NCI-H2029 treated with DMSO at 0.1 percent for 48 hours (cell line): Measurements from ENCODE around the gene DYRK1A.

Experiments
- DNase-seq: peaks from one replicate; lab custom pipeline; 2025; lab: John Stamatoyannopoulos, UW

Gene DYRK1A

DNA sequence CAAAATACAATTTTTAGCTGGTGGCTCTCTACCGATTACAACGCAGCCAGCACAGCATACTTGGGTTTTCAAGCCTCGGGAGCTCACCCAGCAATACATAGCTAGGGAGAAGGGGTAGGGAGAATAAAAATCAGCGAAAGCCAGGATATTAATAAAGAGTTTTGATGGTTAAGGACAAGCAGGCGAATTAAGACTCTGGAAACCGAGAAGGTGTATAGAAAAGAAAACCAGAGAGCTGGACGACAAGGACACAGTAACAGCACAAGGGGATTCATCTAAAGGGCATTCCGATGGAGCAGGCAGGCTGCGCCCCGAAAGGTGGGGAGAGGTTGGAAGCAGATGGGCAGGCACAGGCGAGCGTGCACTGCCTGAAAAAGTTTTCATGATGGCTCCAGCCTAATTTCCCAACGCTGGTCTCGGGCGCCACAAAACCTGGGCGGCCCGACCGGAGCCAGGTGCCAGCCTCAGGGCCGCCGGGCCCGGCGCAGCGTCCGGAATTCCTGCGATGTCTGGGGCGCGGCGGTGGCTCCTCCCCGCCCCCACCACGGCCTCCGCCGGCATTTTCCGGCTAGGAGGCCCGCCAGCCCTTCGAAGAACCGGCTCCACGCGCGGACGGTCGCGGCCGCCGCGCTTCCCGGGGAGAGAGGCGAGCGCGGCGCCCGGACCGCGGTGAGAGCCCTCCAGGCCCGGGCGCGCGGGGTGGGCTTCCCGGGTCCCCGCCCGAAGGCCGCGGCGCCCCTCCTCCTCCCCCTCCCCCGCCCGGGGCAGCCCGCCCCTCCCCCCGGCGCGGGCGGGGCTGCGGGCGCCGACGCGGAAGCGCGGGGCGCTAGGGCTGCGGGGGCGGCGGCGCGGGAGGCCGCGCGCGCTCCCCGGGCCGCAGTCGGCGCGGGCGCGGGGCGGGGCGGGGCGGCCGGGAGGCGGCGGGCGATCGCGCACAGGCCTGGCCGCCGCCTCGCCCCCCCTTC is 774 bp upstream of the DYRK1A start:
- no peak for DNase-seq

- no peak for DNase-seq
Observed at GRCh38 chr21:37367336-37367702, 746 bp downstream of the DYRK1A start.

DNA sequence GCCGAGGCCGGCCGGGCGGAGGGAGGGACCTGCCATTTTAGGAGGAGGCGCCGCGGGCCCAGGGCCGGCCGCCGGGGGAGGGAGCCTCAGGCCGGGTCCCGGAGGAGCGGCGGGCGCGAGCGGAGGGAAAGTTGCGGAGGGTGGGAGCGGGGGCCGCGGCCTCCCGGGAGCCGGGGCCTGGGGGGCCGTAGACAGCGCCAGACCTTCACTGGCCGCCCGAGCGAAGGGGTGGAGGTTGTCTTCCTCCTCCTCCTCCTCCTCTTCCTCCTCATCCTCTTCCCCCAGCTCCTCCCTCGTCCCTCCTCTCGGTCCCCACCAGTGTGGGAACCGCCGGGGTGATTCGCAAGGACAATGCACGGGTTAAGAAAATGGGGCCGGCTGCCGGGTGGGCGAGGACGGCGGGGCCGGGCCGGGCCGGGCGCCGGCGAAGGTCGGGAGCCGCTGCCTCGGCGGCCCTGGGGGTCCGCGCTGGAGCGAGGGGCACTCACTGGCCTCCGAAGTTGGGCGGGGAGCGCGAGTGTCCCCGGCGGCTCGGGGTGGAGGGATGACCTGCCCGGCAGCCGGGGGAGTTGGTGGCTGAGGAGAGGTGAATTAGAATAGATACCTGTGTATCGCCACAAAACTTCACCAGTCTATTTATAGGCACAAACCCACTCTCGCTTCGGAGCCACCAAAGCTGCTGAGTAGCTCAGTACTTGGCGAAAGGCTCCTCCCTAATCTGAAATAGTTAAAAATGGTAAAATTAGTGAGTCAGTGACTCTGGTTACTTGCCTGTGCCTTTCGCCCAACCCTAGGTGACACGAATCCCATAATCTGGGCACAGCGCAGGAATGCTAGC is 1.3 kb downstream of the DYRK1A start:
- DNase-seq = no peak

DNA sequence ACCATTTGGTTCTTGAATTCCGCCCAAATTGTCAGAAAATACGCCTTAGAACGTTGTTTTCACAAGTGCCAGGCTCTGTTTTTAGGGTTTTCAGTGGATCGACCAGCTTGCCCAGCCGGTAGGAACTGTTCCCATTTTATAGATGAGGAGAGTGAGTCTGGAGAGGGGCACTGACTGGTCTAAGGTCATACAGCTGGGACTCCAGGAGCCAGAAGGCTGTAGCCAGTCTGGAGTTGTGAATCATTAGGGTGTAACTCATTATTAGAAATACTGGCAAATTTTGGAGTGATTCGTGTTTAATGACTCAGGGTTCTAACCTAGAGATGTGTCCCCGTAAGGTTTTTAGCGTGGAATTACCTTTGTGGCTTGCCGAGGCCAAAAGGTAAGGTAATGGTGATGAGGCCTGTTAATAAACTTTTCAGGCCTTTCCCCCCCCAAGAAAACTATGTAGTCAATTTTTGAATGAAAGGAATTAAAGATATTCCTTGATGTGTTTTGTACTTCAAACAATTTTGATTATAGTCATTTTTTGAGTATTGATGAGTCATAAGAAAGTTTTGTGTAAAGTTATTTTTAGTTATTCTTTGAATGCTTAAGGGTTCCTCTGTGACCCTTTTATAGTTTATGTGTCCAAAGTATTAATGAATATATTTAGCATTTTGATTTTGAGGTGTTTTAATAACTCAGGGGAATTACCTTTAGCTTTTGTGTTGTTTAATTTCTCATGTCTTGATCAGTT is 2.1 kb downstream of the DYRK1A start:
- DNase-seq = no peak

GRCh38 chr21:37369307-37369854 is 2.8 kb downstream of the DYRK1A start:
- no peak for DNase-seq

DNA sequence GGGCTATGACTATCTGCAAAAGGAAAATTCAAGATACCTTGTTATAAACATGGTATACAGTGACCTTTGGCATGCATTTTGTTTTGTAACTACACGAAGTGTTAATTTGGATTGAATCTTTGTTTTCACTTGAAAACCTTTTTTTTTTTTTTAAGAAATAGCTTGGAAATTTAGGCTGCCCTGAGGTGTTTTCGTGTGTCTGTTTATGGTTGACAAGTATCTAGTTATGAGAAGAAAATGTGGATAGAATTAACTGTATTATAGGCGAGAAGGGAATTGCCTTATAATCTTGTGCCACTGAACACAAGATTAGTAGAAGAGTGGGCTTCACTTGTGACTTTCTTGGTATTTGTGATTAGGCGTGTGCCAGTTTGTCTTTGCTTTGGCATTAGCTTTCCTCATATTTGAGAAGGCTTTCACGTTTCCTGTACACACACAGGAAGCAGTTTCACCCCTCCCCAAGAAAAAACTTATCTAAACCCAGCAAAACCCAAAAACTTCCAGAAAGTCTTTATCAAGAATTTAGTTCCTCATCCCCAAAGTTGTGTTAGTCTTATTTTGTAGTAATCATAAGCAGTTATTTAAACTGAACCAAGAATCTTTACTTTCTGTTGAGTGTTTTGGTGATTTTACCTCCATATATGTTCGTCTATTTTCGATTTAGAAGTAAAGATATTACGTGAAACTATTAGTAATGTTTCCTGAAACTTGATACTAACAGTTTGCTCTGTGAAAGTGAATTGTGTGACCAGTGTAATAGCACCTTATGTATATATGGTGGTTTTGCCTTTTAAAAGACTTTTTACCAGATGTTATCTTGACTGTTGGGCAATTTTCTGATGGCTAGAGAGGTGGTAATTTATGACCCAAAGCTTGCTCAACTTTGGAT is 3.8 kb downstream of the DYRK1A start:
- DNase-seq = no peak

DNA sequence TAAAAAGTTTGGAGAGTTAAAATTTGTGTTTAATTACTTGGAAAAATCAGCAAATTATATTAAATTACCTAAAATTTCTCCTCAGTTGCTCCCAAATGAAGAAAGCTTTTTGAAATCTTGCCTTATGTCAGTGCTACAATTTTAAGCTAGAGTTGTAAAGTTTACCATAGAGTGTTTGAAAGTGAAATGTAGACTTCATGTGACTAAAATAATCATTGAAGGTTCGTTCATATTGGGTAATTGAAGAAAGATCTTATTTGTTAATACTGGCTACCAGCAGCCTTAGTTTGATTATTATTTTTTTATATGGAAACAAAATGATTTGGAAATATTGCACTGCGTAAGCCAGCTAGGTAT is 4.4 kb downstream of the DYRK1A start:
- no peak for DNase-seq

DNA sequence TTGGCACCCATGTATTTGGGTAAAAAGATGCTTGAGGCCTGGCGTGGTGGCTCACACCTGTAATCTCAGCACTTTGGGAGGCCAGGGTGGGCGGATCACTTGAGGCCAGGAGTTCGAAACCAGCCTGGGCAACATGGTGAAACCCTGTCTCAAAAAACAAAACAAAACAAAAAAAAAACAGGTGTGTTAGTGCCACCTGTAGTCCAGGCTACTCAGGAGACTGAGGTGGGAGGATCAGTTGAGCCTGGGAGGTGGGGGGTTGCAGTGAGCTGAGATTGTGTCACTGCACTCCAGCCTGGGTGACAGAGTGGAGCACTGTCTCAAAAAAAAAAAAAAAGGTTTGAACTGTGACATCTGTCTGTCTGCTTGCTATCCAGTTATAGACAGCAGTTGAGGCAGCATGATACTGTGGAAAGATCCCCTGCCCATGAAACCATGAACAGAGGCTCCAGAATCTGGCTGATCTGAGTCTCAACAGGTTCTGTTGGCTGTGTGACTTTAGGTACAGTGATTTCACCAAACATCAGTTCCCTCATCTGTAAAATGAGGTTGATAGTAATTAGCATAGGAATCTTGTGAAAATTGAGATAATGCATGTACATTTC is 5.7 kb downstream of the DYRK1A start:
- DNase-seq = no peak

DNA sequence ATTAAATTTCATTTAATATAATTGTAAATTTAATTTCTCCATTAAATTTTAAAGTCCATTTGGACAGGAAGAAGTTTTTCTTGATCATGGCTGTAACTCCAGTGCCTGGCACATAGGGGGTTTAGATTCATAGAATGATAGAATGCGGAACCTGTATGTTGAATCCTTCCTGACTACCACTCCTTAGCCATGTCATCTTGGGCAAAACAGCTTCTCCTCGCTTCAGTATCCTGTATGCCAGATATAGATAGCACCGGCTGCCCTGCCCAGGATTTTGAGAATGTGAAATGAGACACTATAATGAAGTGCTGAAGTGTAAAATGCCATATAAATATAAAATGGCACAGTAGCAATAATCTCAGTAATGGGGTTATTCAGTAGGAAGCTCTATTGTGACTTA is 6.4 kb downstream of the DYRK1A start:
- DNase-seq = no peak

DNA sequence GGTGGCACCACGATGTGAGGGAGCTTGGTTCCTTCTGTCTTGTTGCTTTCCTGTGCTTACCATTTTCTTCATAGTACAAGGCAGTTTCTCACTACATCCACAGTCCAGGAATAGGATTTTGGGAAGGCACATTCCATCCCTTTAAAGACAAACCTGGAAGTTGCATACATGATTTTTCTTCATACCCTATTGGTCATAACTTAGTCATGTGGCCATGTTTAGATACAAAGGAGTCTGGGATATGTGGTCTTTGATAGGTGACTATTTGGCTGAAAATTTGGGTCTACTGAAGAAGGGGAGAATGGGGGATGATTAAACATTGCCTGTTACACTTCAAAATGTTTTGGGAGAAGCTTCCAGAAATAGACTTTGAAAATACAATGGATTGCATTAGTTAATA is 7.0 kb downstream of the DYRK1A start:
- DNase-seq = no peak

DNA sequence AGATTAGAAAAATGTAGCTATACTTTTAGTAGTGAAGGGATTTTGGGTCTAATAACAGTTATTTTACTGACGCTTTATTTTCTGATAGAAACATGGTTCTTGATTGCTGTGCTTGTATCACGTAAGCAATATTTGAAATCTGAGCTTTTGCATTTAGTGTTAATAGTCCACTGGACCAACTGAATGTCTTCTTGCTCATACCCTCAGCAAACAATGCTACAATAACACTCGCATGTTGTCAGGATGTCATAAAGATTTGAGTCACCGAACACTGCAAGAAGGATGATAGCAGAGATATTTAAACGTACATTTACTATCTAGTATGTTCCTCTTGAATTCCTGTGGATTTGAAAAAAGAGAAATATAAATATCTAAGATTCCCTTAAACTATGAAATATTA is 7.5 kb downstream of the DYRK1A start:
- DNase-seq = no peak

GRCh38 chr21:37375866-37376574 is 9.4 kb downstream of the DYRK1A start:
- peak; percentile 84 for DNase-seq

DNA sequence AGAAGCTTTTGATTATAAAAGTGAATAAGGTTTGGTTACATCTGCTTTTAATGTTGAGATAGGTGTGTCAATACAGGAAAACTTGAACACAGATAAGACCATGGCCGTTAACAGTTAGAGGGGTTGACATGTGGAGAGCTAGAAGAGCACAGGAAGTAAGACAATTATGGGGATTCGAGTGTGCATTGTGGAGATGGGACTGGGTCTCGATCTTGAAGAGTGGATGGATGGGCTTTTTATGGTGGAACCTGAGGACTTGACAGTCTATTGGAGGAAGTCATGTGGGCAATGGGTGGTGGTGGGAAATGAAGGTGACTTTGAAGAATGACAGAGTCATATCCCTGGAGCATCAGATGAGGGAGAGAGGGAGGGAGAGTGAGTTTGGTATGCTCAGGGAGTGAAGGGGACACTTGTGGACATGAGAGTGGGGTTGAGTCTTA is 12.1 kb downstream of the DYRK1A start:
- DNase-seq = no peak

DNA sequence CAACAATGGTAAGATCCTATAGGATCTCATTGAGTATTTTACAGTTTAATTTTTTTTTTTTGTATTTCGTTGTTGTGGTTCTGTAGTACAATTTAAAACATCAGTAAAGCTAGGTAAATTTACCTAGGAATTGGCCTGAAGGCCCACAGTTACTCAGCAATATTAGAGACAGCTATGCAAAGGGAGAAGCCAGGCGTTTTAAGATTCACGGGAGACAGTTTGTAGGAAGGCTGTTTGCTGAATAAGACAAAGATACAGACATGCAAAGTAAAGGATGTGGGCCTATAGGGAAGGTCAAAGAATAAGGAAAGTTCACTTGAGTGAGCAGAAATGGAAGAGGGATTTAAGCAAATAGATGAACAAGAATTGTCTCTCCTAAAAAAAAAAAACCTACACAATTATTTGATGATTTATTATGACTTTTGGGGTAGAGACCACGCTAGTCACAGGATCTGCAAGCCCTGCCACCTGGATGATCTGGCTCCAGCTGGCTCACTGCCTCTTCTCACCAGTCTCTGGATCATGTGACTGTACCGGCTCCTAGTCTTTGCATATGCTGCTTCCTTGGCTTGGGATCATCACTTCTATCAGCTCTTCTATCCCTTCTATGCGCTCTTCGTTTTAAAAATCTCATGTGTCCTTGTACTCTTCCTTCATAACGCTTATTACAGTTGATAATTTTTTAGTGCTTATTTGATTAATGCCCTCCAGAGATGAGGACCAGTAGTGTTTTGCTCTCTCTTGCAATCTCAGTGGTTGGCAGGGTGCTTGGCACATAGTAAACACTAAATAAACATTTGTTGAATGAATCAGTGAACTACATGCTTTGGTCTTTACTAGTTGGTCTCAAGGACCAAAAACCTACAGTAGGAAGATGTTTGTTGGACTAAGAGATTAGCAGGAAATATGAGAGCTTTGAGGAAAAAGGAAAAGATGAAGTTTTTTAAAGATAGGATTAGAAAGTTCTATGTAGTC is 14.1 kb downstream of the DYRK1A start:
- DNase-seq = peak; percentile 84

DNA sequence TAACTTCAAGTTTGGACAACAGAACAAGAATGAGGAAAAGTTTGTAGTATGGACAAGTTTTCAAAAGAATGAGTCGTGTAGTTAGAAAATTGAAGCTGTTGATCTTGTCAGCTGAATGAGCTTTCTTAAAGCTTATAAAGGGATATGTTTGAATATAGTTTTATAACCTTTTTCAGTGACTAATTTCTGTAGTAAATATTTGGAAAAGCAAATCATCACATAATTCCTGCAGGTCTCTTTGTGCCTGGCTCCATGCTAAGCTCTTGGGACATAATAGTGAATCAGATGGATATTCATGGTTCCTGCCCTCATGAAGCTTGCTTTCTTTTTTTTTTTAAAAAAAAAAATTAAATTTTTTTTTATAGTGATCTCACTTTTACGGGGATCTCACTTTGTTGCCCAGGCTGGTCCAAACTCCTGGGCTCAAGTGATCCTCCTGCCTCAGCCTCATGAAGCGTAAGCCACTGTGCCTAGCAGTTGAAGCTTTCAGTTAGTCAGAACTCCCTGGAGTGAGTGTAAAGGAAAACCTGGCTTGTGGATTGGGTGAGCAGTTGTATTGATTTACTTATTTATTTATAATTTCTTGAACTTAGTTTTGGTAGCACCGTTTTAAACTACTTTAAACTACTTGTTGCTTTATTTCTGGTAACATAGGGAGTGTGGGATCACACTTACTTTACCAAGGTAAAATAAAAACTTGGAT is 15.5 kb downstream of the DYRK1A start:
- DNase-seq = no peak

- no peak for DNase-seq
Observed at GRCh38 chr21:37383086-37383485, 16.5 kb downstream of the DYRK1A start.

- no peak for DNase-seq
Observed at GRCh38 chr21:37383784-37384311, 17.3 kb downstream of the DYRK1A start.

- no peak for DNase-seq
Observed at GRCh38 chr21:37384416-37384815, 17.8 kb downstream of the DYRK1A start.
